Suprapubic skin (tissue), 4 donors: Measurements from ENCODE around the gene KIAA2012. TPM values are rescaled to one million over a fixed set of nuclear protein-coding genes. Genes with fewer than 3 reads are reported as not detected.

Source experiments
- DNase-seq, 2 donors: peaks; one replicate each; pipeline ENCODE4 v3.0.0-alpha.2; 2019; ENCODE audit warnings: low spot score in 2 of 2
- H3K27ac ChIP-seq: fragments of 200-600 bp; sonication (generic); one replicate; pipeline ENCODE4 v1.5.1; 2019
- H3K27me3 ChIP-seq: fragments of 200-600 bp; sonication (generic); one replicate; pipeline ENCODE4 v1.5.1; 2019
- H3K36me3 ChIP-seq: fragments of 200-600 bp; sonication (generic); one replicate; pipeline ENCODE4 v1.5.1; 2019
- H3K4me1 ChIP-seq: fragments of 200-600 bp; sonication (generic); one replicate; pipeline ENCODE4 v1.5.1; 2019
- H3K4me3 ChIP-seq: fragments of 200-600 bp; sonication (generic); one replicate; pipeline ENCODE4 v1.5.1; 2019; ENCODE audit warnings: mild to moderate bottlenecking
- H3K9me3 ChIP-seq: fragments of 200-600 bp; sonication (generic); one replicate; pipeline ENCODE4 v1.5.1; 2019
- CTCF ChIP-seq, 2 donors: fragments of 200-600 bp in 1 of 2; fragments of 450-650 bp in 1 of 2; sonication (generic) in 1 of 2; IDR thresholded peaks; one replicate each; pipeline ENCODE4 v1.5.1; 2016 to 2019; ENCODE audit warnings: antibody characterized with exemption in 2 of 2, mild to moderate bottlenecking in 1 of 2, moderate library complexity in 1 of 2
- EP300 ChIP-seq: sonication (generic); formaldehyde crosslinking; IDR thresholded peaks from one replicate; pipeline ENCODE4 v1.6.1; 2017; ENCODE audit warnings: antibody characterized with exemption
- POLR2A ChIP-seq, 2 donors: fragments of 450-650 bp; IDR thresholded peaks; one replicate each; pipeline ENCODE4 v1.6.1; 2017; ENCODE audit warnings: antibody characterized with exemption in 2 of 2, mild to moderate bottlenecking in 2 of 2, moderate library complexity in 2 of 2
- POLR2AphosphoS5 ChIP-seq, 3 donors: sonication (generic); formaldehyde crosslinking; IDR thresholded peaks; one replicate each; pipeline ENCODE4 v1.6.1; 2017; ENCODE audit warnings: antibody characterized with exemption in 3 of 3
- WGBS: methylation state at CpG from one replicate; pipeline ENCODE4 v1.1.5; 2018; 5-methylcytosine and 5-hydroxymethylcytosine counted together
- total RNA-seq, 4 donors: library from RNA; depleted of rRNA; stranded (reverse); fragments of >200 nt; gene quantifications; one replicate each; pipeline ENCODE4 v1.1.0, GENCODE V29; 2016

The KIAA2012 gene
- total RNA-seq, 4 donors from 2014 or later = 0.16 TPM; not detected in 3

- no peaks in the 10 kb centered on the region for H3K27me3 ChIP-seq
- WGBS = 98% methylated on average over 2 of the region's 2 CpGs
- no peaks in the 10 kb centered on the region for H3K9me3 ChIP-seq
- DNase-seq = no peak
- TF ChIP-seq POLR2A (IDR thresholded peaks at IDR 0.05) = no peak
- TF ChIP-seq POLR2AphosphoS5 (IDR thresholded peaks at IDR 0.05) = no peak
- TF ChIP-seq EP300 = no peak
- TF ChIP-seq CTCF (IDR thresholded peaks at IDR 0.05) = no peak
- no peak overlapping the region for H3K27ac ChIP-seq
- H3K4me1 ChIP-seq = no peaks in the 10 kb centered on the region
- H3K36me3 ChIP-seq = no peaks in the 10 kb centered on the region
- H3K4me3 ChIP-seq = no peak overlapping the region
Observed at GRCh38 chr2:202071107-202071506, 1.9 kb upstream of the KIAA2012 start.

GRCh38 chr2:202072226-202072625 is 829 bp upstream of the KIAA2012 start:
- 85% methylated on average over 2 of the region's 2 CpGs for WGBS
- H3K27ac ChIP-seq = no peak overlapping the region
- TF ChIP-seq EP300 (no peak), POLR2AphosphoS5 (IDR thresholded peaks at IDR 0.05) (no peak), CTCF (IDR thresholded peaks at IDR 0.05) (no peak), POLR2A (IDR thresholded peaks at IDR 0.05) (no peak)

GRCh38 chr2:202074324-202074723 is 1.3 kb downstream of the KIAA2012 start:
- no peaks in the 10 kb centered on the region for H3K27me3 ChIP-seq
- no peaks in the 10 kb centered on the region for H3K9me3 ChIP-seq
- WGBS = 93% methylated on average over 2 of the region's 2 CpGs
- no peaks in the 10 kb centered on the region for H3K4me1 ChIP-seq
- no peaks in the 10 kb centered on the region for H3K36me3 ChIP-seq
- H3K4me3 ChIP-seq = no peak overlapping the region
- H3K27ac ChIP-seq = no peak overlapping the region
- TF ChIP-seq POLR2AphosphoS5 (IDR thresholded peaks at IDR 0.05) = no peak
- DNase-seq = no peak

More at GRCh38 chr2:202072226-202072625, 829 bp upstream of the KIAA2012 start:
- no peaks in the 10 kb centered on the region for H3K36me3 ChIP-seq
- no peak for DNase-seq
- no peaks in the 10 kb centered on the region for H3K27me3 ChIP-seq
- no peak overlapping the region for H3K4me3 ChIP-seq
- no peaks in the 10 kb centered on the region for H3K4me1 ChIP-seq
- no peaks in the 10 kb centered on the region for H3K9me3 ChIP-seq

- 65% methylated on average over 5 of the region's 5 CpGs for WGBS
- TF ChIP-seq CTCF (IDR thresholded peaks at IDR 0.05) (no peak), POLR2AphosphoS5 (IDR thresholded peaks at IDR 0.05) (no peak), EP300 (no peak), POLR2A (IDR thresholded peaks at IDR 0.05) (no peak)
- no peaks in the 10 kb centered on the region for H3K4me1 ChIP-seq
- DNase-seq = no peak
- H3K27ac ChIP-seq = no peak overlapping the region
- no peaks in the 10 kb centered on the region for H3K27me3 ChIP-seq
- H3K4me3 ChIP-seq = no peak overlapping the region
- H3K36me3 ChIP-seq = no peaks in the 10 kb centered on the region
- H3K9me3 ChIP-seq = no peaks in the 10 kb centered on the region
Observed at GRCh38 chr2:202079310-202079709, 6.3 kb downstream of the KIAA2012 start.

GRCh38 chr2:202084265-202084664 is 11.2 kb downstream of the KIAA2012 start:
- Histone ChIP-seq H3K27me3 (no peaks in the 10 kb centered on the region), H3K4me1 (no peaks in the 10 kb centered on the region), H3K4me3 (no peak overlapping the region), H3K36me3 (no peaks in the 10 kb centered on the region), H3K9me3 (no peaks in the 10 kb centered on the region), H3K27ac (no peak overlapping the region)
- WGBS = 38% methylated on average over 4 of the region's 6 CpGs
- no peak for DNase-seq
- TF ChIP-seq POLR2A (IDR thresholded peaks at IDR 0.05) (no peak), CTCF (IDR thresholded peaks at IDR 0.05) (no peak), POLR2AphosphoS5 (IDR thresholded peaks at IDR 0.05) (no peak), EP300 (no peak)

GRCh38 chr2:202088777-202089176 is 15.7 kb downstream of the KIAA2012 start:
- TF ChIP-seq POLR2AphosphoS5 (IDR thresholded peaks at IDR 0.05) (no peak), EP300 (no peak)
- H3K4me3 ChIP-seq = no peak overlapping the region
- no peaks in the 10 kb centered on the region for H3K27me3 ChIP-seq
- peaks cover 4% of the 10 kb centered on the region for H3K4me1 ChIP-seq
- no peaks in the 10 kb centered on the region for H3K36me3 ChIP-seq
- WGBS = 90% methylated on average over 3 of the region's 3 CpGs
- no peak for DNase-seq
- H3K9me3 ChIP-seq = no peaks in the 10 kb centered on the region
- no peak overlapping the region for H3K27ac ChIP-seq
